ENCODE measurements around the gene SPOCK1. TPM values are rescaled to one million over a fixed set of nuclear protein-coding genes. Genes with fewer than 3 reads are reported as not detected.

The SPOCK1 gene
- total RNA-seq, 1 experiment from 2014 or later = 0.27 TPM

- Histone ChIP-seq H4K20me1 (ENCODE audit: insufficient read depth) (no peaks in the 10 kb centered on the region), H3K4me2 (ENCODE audit: low read length) (no peak overlapping the region), H3K79me2 (ENCODE audit: insufficient read depth, low read length) (no peaks in the 10 kb centered on the region), H3K9ac (ENCODE audit: low read length) (no peak overlapping the region), H3K9me2 (ENCODE audit: insufficient read depth) (no peaks in the 10 kb centered on the region), H3K27ac (ENCODE audit: low read depth, low read length) (no peak overlapping the region), H3K36me3 (ENCODE audit: control insufficient read depth in 1 of 2, insufficient read depth in 2 of 2, low read length in 2 of 2) (no peaks in the 10 kb centered on the region), H3K9me3 (ENCODE audit: control insufficient read depth in 1 of 2, insufficient read depth in 1 of 2, low read depth in 1 of 2, low read length in 2 of 2) (no peaks in the 10 kb centered on the region), H3K4me1 (ENCODE audit: control insufficient read depth in 1 of 2, insufficient read depth in 2 of 2, low read length in 2 of 2) (peaks cover 0 to 1% of the 10 kb centered on the region in 2 experiments; a peak in 1 of 4 replicates), H3K27me3 (ENCODE audit: insufficient read depth, low read length) (peaks cover 49% of the 10 kb centered on the region), H3K4me3 (replicated peaks in 1 of 2; ENCODE audit: low read depth in 1 of 2, low read length in 2 of 2) (no peak overlapping the region), H2AFZ (ENCODE audit: low read depth, low read length, poor library complexity, severe bottlenecking) (no peak overlapping the region)
- DNase-seq (ENCODE audit: low read depth, low spot score) = no peak
- intact Hi-C loops (cut with micrococcal nuclease) = loop anchor here (10.0 kb wide), 1 partner anchor 477 kb away; no protein-coding TSS in a partner anchor
- ChIA-PET POLR2A (no interaction called here), CTCF (no interaction called here), RAD21 (ENCODE audit: low non-redundant PET in 1 of 2, low total read pairs in 2 of 2, uncharacterized antibody in 2 of 2, unreplicated experiment in 2 of 2) (no interaction called here)
- ATAC-seq = no peak
- BruUV-seq (replicated peaks) = no TSS peak
- TF ChIP-seq, protein P1, sequence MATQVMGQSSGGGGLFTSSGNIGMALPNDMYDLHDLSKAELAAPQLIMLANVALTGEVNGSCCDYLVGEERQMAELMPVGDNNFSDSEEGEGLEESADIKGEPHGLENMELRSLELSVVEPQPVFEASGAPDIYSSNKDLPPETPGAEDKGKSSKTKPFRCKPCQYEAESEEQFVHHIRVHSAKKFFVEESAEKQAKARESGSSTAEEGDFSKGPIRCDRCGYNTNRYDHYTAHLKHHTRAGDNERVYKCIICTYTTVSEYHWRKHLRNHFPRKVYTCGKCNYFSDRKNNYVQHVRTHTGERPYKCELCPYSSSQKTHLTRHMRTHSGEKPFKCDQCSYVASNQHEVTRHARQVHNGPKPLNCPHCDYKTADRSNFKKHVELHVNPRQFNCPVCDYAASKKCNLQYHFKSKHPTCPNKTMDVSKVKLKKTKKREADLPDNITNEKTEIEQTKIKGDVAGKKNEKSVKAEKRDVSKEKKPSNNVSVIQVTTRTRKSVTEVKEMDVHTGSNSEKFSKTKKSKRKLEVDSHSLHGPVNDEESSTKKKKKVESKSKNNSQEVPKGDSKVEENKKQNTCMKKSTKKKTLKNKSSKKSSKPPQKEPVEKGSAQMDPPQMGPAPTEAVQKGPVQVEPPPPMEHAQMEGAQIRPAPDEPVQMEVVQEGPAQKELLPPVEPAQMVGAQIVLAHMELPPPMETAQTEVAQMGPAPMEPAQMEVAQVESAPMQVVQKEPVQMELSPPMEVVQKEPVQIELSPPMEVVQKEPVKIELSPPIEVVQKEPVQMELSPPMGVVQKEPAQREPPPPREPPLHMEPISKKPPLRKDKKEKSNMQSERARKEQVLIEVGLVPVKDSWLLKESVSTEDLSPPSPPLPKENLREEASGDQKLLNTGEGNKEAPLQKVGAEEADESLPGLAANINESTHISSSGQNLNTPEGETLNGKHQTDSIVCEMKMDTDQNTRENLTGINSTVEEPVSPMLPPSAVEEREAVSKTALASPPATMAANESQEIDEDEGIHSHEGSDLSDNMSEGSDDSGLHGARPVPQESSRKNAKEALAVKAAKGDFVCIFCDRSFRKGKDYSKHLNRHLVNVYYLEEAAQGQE (IDR thresholded peaks at IDR 0.05; ENCODE audit: low read depth) = no peak
- TF ChIP-seq CEBPB (IDR thresholded peaks at IDR 0.05; ENCODE audit: low read depth) = no peak
- no peak for TF ChIP-seq EGR1 (IDR thresholded peaks at IDR 0.05; ENCODE audit: low read depth)
- TF ChIP-seq, protein P2, sequence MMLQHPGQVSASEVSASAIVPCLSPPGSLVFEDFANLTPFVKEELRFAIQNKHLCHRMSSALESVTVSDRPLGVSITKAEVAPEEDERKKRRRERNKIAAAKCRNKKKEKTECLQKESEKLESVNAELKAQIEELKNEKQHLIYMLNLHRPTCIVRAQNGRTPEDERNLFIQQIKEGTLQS (IDR thresholded peaks at IDR 0.05) = no peak
- no peak for TF ChIP-seq ELF1 (IDR thresholded peaks at IDR 0.05; ENCODE audit: borderline replicate concordance, low read depth)
- no peak for TF ChIP-seq YY1 (IDR thresholded peaks at IDR 0.05; ENCODE audit: extremely low read depth, insufficient replicate concordance, low read depth, low read length)
- no peak for TF ChIP-seq ZFX (IDR thresholded peaks at IDR 0.05)
- TF ChIP-seq CTCF (IDR thresholded peaks at IDR 0.05 in 2 of 3, conservative IDR thresholded peaks at IDR 0.05 in 1 of 3; ENCODE audit: borderline replicate concordance in 1 of 3, insufficient read depth in 1 of 3, low read depth in 2 of 3, low read length in 2 of 3) = no peak
- no peak for TF ChIP-seq POLR2AphosphoS5 (IDR thresholded peaks at IDR 0.05; ENCODE audit: low read depth, low read length)
- TF ChIP-seq FOSL1 (IDR thresholded peaks at IDR 0.05; ENCODE audit: low read depth) = no peak
- no peak for TF ChIP-seq POLR2A (IDR thresholded peaks at IDR 0.05; ENCODE audit: borderline replicate concordance, extremely low read depth, insufficient read depth, insufficient read length)
- TF ChIP-seq RAD21 (IDR thresholded peaks at IDR 0.05; ENCODE audit: low read depth) = no peak
- TF ChIP-seq EZH2 (IDR thresholded peaks at IDR 0.05) = no peak
- TF ChIP-seq JUND (IDR thresholded peaks at IDR 0.05) = no peak
- TF ChIP-seq SP1 (IDR thresholded peaks at IDR 0.05; ENCODE audit: low read depth) = no peak
- TF ChIP-seq ZNF274 (IDR thresholded peaks at IDR 0.05; ENCODE audit: low read depth, low read length) = no peak
- TF ChIP-seq MAX (IDR thresholded peaks at IDR 0.05) = no peak
- no peak for TF ChIP-seq TCF7L2 (IDR thresholded peaks at IDR 0.05; ENCODE audit: borderline replicate concordance, extremely low read depth, insufficient read depth, insufficient read length)
- no peak for TF ChIP-seq SRF (IDR thresholded peaks at IDR 0.05; ENCODE audit: low read depth)
- TF ChIP-seq EZH2phosphoT487 (IDR thresholded peaks at IDR 0.05; ENCODE audit: borderline replicate concordance) = no peak
These were observed 151.3 kb downstream of the SPOCK1 start for GRCh38 chr5:137347865-137348264.

Data from HCT116 (cell line).